HG02798 (cell line): ENCODE data around the gene BCL6.
"Not testable (repeated sequence)": the region's sequence is repeated elsewhere in the genome, so short reads cannot be mapped to it uniquely, and the experiment has no call there.

ENCODE experiments used
- ATAC-seq: cut with Tn5 transposase; IDR thresholded peaks from one replicate; pipeline ENCODE4 v1.9.1; 2021; ENCODE audit warnings: mild to moderate bottlenecking; ENCODE audit not compliant: unreplicated experiment, poor library complexity

Gene BCL6

DNA sequence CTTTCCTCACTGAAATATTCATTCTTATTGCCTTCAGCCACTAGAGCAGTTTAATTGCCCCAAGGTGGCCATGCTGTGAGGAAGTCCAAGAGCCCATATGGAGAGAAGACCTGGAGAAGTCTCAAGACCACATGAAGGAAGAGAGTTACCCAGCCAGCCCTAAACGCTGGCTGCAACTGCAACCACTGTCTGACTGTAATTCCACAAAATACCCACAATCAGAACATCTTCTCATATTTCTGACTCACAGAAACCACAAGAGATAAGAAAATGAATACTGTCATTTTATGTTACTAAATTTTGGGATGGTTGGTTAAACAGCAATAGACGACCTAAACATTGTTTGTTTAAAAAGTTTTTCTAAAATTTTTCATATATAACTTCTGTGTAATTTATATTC, 60.4 kb downstream of the BCL6 start:
- ATAC-seq, result no peak

DNA sequence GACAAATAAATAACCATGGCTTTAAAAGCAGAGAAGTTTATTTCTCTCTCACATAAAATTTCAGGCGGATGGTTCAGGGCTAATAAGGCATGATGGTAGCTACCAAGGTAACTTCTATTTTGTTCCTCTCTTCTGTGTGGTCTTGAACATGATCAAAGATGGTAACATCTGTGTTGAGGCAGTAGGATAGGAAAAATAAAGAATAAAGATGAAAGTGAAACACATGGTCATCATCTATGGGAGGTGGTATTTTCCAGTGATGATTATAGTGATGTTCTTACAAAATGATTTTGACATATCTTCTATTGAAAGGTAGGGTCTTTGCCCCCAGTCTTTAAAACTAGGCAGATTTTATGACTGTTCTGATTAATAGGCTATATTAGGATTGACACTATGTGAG, 60.8 kb downstream of the BCL6 start:
- no peak for ATAC-seq

DNA sequence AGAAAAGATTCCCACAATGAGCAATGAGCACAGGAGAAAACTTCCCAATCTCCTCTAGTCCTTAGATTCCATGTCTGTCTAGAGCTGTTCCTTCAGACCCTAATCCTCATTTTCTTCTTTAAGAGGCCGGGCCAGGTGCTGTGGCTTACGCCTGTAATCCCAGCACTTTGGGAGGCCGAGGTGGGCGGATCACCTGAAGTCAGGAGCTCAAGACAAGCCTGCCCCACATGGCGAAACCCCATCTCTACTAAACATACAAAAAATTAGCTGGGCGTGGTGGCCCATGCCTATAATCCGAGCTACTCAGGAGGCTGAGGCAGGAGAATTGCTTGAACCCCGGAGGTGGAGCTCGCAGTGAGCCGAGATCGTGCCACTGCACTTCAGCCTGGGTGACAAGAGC, 63.5 kb downstream of the BCL6 start:
- ATAC-seq, result not testable (repeated sequence)

DNA sequence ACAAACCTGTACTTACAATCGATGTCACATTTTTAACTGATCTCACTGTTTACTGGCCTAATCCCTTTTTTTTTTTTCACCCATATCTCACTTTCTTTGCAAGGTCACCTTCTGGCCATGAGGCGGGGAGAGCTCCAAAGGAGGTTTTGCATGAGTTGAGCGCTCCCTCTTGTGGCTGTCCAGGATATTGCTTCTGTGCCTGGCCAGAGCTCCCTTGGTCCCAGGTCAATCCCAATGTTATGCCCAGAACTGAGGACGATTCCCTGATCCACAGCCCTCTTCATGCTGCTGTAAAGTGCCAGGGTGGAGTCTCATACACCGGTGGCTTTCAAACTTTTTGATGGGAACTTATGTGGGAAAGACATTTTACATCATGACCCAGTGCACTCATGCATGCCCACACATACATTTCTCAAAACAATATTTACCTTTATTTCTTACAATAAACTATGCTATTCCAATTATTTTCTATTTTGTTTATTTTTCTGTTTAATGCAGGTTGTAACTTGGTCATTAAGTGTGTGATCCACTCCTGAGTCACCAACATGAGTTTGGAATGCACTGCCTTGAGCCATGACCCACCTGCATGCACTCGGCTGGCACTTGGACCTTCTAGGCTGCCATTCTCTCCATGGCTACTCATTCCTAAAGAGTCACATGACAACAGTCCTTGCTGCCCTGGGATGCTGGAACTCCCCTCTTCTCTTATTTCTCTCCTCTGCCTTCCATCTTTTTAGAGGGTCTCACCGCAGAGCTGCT, 65.5 kb downstream of the BCL6 start:
- ATAC-seq, result peak; percentile 83

DNA sequence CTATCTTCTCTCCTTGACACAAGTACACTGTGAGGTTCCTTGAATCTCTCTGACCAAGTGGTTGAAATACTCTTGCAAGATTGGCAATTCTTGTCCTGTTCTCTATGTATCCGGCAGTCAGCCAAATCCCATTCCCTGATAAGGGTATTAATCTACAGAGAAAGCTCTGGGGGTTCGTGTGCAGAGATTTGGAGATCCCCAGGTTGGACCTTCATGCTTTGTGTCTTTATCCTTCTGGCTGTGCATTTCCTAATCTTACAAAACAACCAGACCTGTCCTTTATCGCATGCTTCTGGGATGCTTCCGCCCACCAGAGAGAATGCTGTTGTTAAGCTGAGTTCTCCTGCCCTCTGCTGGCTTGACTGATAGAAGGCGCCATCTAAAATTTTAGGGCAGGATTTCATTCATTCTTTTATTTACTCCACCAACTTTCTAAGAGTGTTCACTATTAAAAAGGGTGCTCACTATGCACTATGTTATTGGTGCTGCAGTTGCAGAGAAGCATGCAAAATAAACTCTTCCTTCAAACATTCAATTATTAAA, 66.5 kb downstream of the BCL6 start:
- no peak for ATAC-seq

DNA sequence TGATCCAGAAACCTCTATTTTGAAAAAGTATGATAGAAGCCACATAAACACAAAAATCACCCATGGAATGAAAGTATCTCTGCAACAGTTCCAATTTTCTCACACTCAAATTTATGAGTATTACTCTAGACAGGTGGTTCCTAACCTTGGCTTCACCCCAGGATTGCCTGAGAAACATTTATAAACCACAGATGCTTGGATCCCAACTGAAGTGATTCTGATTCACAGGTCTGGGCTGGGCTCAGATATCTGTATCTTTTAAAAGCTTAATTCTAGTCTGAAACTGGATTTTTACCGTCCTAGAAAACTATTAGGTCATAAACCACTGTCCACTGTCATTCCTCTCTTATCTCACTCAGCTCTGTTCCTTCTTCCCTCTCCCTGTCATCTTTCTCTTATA, 67.7 kb downstream of the BCL6 start:
- no peak for ATAC-seq

DNA sequence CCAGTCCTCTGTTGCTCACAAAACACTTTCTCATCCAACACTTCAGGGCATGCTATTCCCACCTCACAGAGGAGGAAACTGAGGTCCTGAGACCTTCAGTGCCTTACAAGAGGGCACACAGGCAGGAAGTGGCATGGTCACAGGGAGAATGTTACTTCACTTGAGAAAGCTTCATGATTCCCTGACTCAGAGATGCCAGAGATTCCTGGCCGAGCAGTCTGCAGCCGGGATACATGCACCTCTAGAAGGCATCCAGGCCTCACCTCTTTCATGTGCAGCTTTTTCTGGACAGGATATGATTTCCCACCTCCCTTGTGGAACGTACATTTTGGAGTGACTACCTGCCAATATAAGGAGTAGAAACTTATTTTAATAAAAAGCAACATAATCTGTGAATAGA, 72.3 kb downstream of the BCL6 start:
- ATAC-seq, result no peak
